ENCODE data around the gene SENP5. TPM values are rescaled to one million over a fixed set of nuclear protein-coding genes. Genes with fewer than 3 reads are reported as not detected.
A peak's percentile ranks its signal among the peaks of the same experiment; 100 is the strongest.

The SENP5 gene
- total and polyA plus RNA-seq, 9 of the 15 experiments (the other 6 are each of a cell fraction or from before 2014, with no cell fraction given): 18.3 to 59.7 (median 35.8) TPM

GRCh38 chr3:196837819-196838420 is 29.8 kb upstream of the SENP5 start (continued):
- TF ChIP-seq ILF3 (IDR thresholded peaks at IDR 0.05; ENCODE audit: borderline replicate concordance) (no peak), BHLHE40 (IDR thresholded peaks at IDR 0.05; ENCODE audit: low read length) (no peak), ZBED1 (IDR thresholded peaks at IDR 0.05) (no peak), SIN3B (IDR thresholded peaks at IDR 0.05; ENCODE audit: low read depth) (no peak), MYBL2 (IDR thresholded peaks at IDR 0.05; ENCODE audit: low read depth) (no peak), MYBL2 (CRISPR knock-in tag; IDR thresholded peaks at IDR 0.05; ENCODE audit: borderline replicate concordance) (no peak), ZKSCAN1 (IDR thresholded peaks at IDR 0.05; ENCODE audit: low read depth, low read length) (no peak), ESRRA (IDR thresholded peaks at IDR 0.05; ENCODE audit: borderline replicate concordance, low read depth) (peak; percentile 43; the same call in 1 of the 2 replicates), E2F4 (CRISPR knock-in tag; IDR thresholded peaks at IDR 0.05; ENCODE audit: low read depth) (no peak), SMAD4 (CRISPR knock-in tag; conservative IDR thresholded peaks at IDR 0.05) (no peak), NCOA1 (IDR thresholded peaks at IDR 0.05; ENCODE audit: low read depth) (no peak), ZNF165 (CRISPR knock-in tag; IDR thresholded peaks at IDR 0.05; ENCODE audit: borderline replicate concordance) (no peak), PYGO2 (tag; IDR thresholded peaks at IDR 0.05) (no peak), MCM3 (IDR thresholded peaks at IDR 0.05) (no peak), CC2D1A (IDR thresholded peaks at IDR 0.05) (0 out of 2 replicates have a peak, but pooled peaks have one; percentile 18), SMAD3 (CRISPR knock-in tag; conservative IDR thresholded peaks at IDR 0.05) (no peak), EZH2 (IDR thresholded peaks at IDR 0.05; ENCODE audit: borderline replicate concordance, low read depth, low read length) (no peak), NFATC3 (IDR thresholded peaks at IDR 0.05) (no peak), CBFB (CRISPR knock-in tag; IDR thresholded peaks at IDR 0.05) (no peak), XRCC4 (IDR thresholded peaks at IDR 0.05; ENCODE audit: extremely low read depth, insufficient read depth, insufficient read length) (no peak), SIN3A (IDR thresholded peaks at IDR 0.05; ENCODE audit: borderline replicate concordance in 2 of 2, control insufficient read depth in 1 of 2, low read depth in 2 of 2, low read length in 2 of 2) (no peak), POLR2A (conservative IDR thresholded peaks at IDR 0.05) (no peak)

All from K562 (cell line).